ENCODE measurements around the gene C1QL2.

- no peak for TF ChIP-seq CTCF (IDR thresholded peaks at IDR 0.05)
- no peak for TF ChIP-seq MAFK (IDR thresholded peaks at IDR 0.05; ENCODE audit: partially characterized antibody)
- no peak for TF ChIP-seq REST (IDR thresholded peaks at IDR 0.05)
- TF ChIP-seq KDM1A (IDR thresholded peaks at IDR 0.05; ENCODE audit: low read depth), result no peak
- TF ChIP-seq SREBF2 (IDR thresholded peaks at IDR 0.05), result no peak
- TF ChIP-seq ZNF302 (CRISPR knock-in tag; IDR thresholded peaks at IDR 0.05), result no peak
- no peak for TF ChIP-seq ESRRA (IDR thresholded peaks at IDR 0.05; ENCODE audit: borderline replicate concordance, low read length)
Measured at GRCh38 chr2:119177171-119177837, 18.8 kb upstream of the C1QL2 start.

Data from A549 (cell line).